Astrocyte (in vitro differentiated cells and primary cell): ENCODE measurements around the gene AGBL4.

ENCODE experiments used
- CTCF ChIP-seq: IDR thresholded peaks from 2 replicates; pipeline ENCODE4 v1.5.1; 2011; ENCODE audit warnings: low read depth, mild to moderate bottlenecking, inconsistent platforms, low read length, moderate library complexity; ENCODE audit not compliant: insufficient read depth
- EZH2 ChIP-seq: IDR thresholded peaks from 2 replicates; pipeline ENCODE4 v1.6.1; 2012; ENCODE audit warnings: mild to moderate bottlenecking, low read length, inconsistent platforms; ENCODE audit not compliant: insufficient read depth

GRCh38 chr1:48785869-48786268, 1237.9 kb downstream of the AGBL4 start:
- TF ChIP-seq CTCF, result no peak
- no peak for TF ChIP-seq EZH2
